GM10847 (cell line): ENCODE data around the gene CMTR2.

Experiments used
- POLR2A ChIP-seq: IDR thresholded peaks from 2 replicates; pipeline ENCODE4 v1.6.1; 2011; ENCODE audit not compliant: insufficient read length; ENCODE audit errors: extremely low read depth

CMTR2 gene

GRCh38 chr16:71242601-71243000 lies 46.6 kb downstream of the CMTR2 start:
- TF ChIP-seq POLR2A, result no peak

GRCh38 chr16:71242036-71242435 lies 47.2 kb downstream of the CMTR2 start:
- no peak for TF ChIP-seq POLR2A
